KBM-7 (cell line): ENCODE data around the gene SIK3.

Experiments
- DNase-seq: peaks from one replicate; pipeline ENCODE4 v3.0.0-alpha.2; 2015
- in situ Hi-C: fragments of 300-500 bp; cut with MboI; formaldehyde crosslinking; loops from 2 replicates; pipeline ENCODE4 v1.14.3; 2020; ENCODE audit warnings: low sequenced_read_pairs, low pct_unique_long_range_greater_than_20kb, mixed read lengths

SIK3 gene

GRCh38 chr11:116866804-116867455 lies 231.3 kb downstream of the SIK3 start:
- DNase-seq: no peak
- in situ Hi-C loops: no loop called here

- in situ Hi-C loops: no loop called here
- DNase-seq: no peak
Observed at GRCh38 chr11:116865696-116866095, 232.5 kb downstream of the SIK3 start.

GRCh38 chr11:116864531-116864930 lies 233.7 kb downstream of the SIK3 start:
- DNase-seq: no peak
- in situ Hi-C loops: no loop called here

GRCh38 chr11:116862951-116863350 lies 235.3 kb downstream of the SIK3 start:
- no peak for DNase-seq
- in situ Hi-C loops: no loop called here

- DNase-seq: no peak
- in situ Hi-C loops: no loop called here
Observed at GRCh38 chr11:116862185-116862584, 236.0 kb downstream of the SIK3 start.

DNA sequence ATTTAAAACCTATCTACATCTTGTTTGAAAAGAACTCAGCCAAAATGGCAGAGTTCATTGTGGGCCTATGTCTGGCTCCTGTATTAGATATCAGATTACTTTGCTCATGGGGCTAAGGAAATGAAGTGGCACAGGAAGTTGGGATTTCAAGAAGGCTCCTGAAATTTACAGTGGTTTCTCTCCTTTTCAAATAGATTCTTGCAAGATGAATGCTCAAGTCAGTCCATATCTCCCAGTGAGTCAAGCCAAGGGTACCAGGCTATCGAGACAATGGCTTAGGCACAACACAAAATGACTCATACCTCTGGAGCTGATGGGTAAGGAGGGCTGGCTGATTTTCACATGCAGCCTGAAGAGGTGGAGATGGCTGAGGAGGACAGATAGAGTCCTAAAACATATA lies 236.7 kb downstream of the SIK3 start:
- no peak for DNase-seq
- in situ Hi-C loops: no loop called here

DNA sequence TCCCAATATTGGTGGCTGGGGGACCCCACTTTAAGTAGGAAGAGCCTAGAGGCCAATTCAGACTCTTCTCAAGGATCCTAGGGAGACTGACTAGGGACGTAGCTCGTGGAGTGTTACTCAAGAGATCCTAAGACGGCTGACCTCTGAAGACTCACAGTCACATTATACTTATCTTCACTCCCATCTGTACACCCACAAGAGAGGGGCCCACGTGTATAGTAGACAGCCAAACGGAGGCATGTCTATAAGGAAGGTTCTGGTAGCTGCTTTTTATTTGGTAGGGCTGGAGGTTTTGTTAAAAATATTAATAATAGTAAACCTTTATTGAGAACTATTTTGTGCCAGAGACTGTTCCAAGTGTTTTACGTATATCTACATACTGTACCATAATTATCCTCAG lies 237.9 kb downstream of the SIK3 start:
- no peak for DNase-seq
- in situ Hi-C loops: no loop called here

DNA sequence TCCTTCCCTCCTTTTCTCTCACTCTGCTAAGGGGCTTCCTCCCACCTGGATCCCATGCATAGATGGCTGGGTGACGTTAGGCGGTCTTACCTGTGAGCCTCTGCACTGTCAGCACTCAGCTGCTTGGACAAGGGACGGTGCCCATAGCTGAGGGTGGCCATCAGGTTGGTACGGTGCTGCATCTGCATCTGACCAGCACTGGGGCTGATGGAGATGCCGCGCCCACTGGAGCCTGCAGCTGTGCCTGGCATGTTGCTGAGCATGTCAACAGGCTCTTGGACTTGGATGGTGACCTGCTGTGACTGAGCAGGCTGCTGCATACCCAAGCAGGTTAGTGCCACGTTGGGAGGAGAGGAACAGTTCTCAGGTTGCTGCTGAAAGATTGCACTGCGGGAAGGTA lies 239.1 kb downstream of the SIK3 start:
- in situ Hi-C loops: no loop called here
- DNase-seq: no peak

DNA sequence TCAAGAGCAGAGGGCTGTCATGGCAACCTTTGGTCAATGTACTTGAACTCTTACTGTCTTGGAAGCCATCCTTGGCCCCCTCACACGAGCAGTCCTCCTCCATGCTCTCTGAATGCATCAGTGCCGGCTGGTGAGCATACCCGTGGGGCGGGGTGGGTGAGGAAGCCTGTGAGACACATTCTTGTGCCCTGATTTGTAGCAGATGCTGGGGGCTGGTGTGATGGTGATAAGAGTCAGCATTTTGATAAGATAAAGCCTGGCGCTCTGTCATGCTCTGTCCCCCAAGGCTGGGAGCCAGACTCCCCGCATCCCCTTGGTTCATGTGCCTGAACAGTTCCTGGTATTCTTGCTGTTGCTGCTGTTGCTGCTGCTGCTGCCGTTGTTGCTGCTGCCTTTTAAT lies 240.3 kb downstream of the SIK3 start:
- DNase-seq: no peak
- in situ Hi-C loops: no loop called here

DNA sequence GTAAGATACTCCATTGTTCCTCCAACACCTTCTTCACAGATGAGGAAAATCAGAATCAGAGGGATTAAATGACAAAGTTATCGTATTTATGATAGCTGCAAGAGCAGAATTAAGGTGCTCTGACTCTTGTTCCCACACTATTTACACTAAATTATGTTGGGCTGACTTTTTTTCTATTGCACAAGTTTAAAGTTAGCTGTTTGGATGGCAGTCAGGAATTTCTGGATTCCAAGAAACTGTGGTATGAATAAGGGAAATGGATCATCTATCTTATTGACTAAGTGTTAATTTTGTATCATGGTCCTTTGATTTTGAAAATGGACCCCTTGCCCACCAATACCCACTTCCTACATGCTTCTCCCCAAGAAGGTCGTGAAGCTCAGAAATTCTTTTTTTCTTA lies 240.9 kb downstream of the SIK3 start:
- in situ Hi-C loops: no loop called here
- DNase-seq: no peak

DNA sequence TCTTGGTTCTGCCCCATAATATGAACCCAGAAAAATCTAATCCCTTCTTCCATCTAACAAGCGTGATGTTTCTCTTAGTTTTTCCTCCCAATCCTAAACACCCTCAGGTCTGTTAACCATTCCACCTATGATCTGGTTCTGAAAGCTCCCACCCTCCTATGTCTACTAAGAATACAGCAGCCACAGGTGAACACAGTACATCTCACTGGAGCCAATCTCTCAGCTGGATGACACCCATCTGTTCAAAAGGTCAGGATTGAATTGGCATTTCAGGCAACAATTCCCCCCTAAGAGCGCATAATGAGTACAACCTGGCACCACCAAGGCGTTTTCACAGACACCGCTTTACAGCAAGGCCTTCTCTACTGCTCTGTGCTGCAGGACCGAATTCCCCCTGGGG lies 241.8 kb downstream of the SIK3 start:
- DNase-seq: no peak
- in situ Hi-C loops: no loop called here

- in situ Hi-C loops: no loop called here
Observed at GRCh38 chr11:116855413-116855812, 242.8 kb downstream of the SIK3 start.

GRCh38 chr11:116853461-116854073 lies 244.7 kb downstream of the SIK3 start:
- peak; percentile 93 for DNase-seq
- in situ Hi-C loops: no loop called here

More at GRCh38 chr11:116855413-116855812, 242.8 kb downstream of the SIK3 start:
- no peak for DNase-seq

DNA sequence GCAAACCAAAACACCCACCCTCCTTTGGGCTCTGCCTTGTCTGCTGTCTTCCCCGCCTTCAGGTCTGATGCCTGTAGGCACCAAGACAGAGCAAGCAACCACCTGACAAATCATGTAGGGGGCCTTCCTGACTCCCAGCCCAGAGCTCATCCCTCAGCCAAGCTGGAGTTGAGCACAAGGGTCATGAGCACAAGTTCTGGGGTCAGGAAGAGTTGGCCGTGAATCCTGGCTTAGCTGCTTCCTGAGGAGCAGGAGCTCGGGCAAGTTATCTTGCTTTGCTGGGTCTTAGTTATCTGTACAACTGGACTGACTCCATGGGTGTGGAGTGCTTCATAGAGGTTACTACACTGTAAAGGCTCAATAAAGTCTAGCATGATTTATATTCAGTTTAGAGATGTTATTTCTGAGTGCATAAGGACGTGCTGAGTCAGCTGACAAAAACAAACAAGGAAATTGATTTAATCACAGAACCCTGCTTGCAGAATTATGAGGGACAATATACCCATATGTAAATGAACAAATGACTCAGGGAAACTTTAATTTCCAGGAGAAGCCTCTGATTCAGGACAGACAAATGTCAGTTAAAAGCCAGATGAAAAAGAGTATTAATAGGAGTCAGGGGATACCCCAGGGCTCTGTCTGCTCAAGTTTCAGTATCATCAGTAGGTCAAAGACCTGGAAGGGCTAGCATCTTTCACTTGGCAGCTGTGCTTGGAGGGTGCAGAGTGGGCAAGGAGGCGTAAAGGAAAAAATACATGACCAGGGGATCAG lies 245.8 kb downstream of the SIK3 start:
- in situ Hi-C loops: no loop called here
- DNase-seq: no peak

GRCh38 chr11:116851626-116852025 lies 246.6 kb downstream of the SIK3 start:
- in situ Hi-C loops: no loop called here
- DNase-seq: peak; percentile 93

GRCh38 chr11:116849486-116849885 lies 248.7 kb downstream of the SIK3 start:
- DNase-seq: peak; percentile 78
- in situ Hi-C loops: no loop called here

- in situ Hi-C loops: no loop called here
- no peak for DNase-seq
Observed at GRCh38 chr11:116849060-116849459, 249.2 kb downstream of the SIK3 start.

DNA sequence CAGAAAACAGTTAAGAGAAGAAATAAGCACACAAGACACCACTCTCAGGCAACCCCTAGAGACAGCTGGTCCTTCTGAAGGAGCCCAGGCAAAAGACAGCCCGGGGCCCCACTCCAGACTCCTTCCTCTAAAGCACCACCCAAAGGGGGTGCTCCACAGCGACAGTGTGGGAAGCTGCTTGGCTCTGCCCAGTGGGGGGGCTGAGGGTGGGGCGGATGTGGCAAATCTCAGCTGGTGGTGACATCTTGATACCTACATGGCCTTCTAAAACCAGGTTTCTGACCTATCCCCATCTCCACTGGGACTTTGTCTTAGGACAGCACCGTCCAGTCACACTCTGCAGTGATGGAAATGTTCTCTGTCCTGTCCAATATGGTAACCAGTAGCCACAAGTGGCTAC lies 250.6 kb downstream of the SIK3 start:
- in situ Hi-C loops: no loop called here
- no peak for DNase-seq

GRCh38 chr11:116844722-116845121 lies 253.5 kb downstream of the SIK3 start:
- no peak for DNase-seq
- in situ Hi-C loops: no loop called here

GRCh38 chr11:116843661-116844060 lies 254.6 kb downstream of the SIK3 start:
- no peak for DNase-seq
- in situ Hi-C loops: no loop called here
